H1 (cell line): Measurements from ENCODE around the gene MT1G. TPM values are rescaled to one million over a fixed set of nuclear protein-coding genes. Genes with fewer than 3 reads are reported as not detected.

ENCODE experiments used
- CHD7 ChIP-seq: fragments of 300-600 bp; sonication (generic); IDR thresholded peaks from 2 replicates; pipeline ENCODE4 v1.7.1; 2012; ENCODE audit warnings: low read length, moderate library complexity, mild to moderate bottlenecking, inconsistent platforms; ENCODE audit not compliant: insufficient replicate concordance
- polyA plus RNA-seq, 7 experiments: library from polyadenylated mRNA; depleted of rRNA in 3 of 7; stranded (reverse) in 5 of 7; unstranded in 2 of 7; fragments of >200 nt in 5 of 7; fragments of 200-250 nt in 2 of 7; gene quantifications; 1 replicate in 5 of 7; 2 replicates in 1 of 7; 4 replicates in 1 of 7; pipeline versions ENCODE4 v1.2.1 to v1.2.3, GENCODE V29; 2011 to 2013; ENCODE audit warnings: missing spikeins in 2 of 7, mixed read lengths in 2 of 7
- total RNA-seq: library from RNA; stranded (reverse); fragmentation: NEBNext Ultra II Directional; extraction: Animal tissue kit (Norgen Biotek cat#: 25700); gene quantifications from 2 replicates; pipeline ENCODE4 v1.2.1, GENCODE V29; 2021

MT1G gene
- total and polyA plus RNA-seq, 2 of the 8 experiments (the other 6 are each of a cell fraction or from before 2014, with no cell fraction given), result 17.7 to 515 TPM

GRCh38 chr16:56620339-56620897 is 47.4 kb downstream of the MT1G start (continued):
- TF ChIP-seq CHD7, result no peak
